Mesothelial cell of epicardium (in vitro differentiated cells): Measurements from ENCODE around the gene WNT7B. TPM values are rescaled to one million over a fixed set of nuclear protein-coding genes. Genes with fewer than 3 reads are reported as not detected.

Source experiments
- DNase-seq, 2 experiments: peaks; one replicate each; pipeline ENCODE4 v3.0.0; 2021; ENCODE audit warnings: low spot score in 2 of 2; ENCODE audit not compliant: unreplicated experiment in 2 of 2
- H3K27ac Mint-ChIP-seq: 2 replicates; pipeline ENCODE4 v1.8.0; 2021; ENCODE audit warnings: mixed read lengths
- H3K27me3 Mint-ChIP-seq: 2 replicates; pipeline ENCODE4 v1.8.0; 2021; ENCODE audit warnings: low read depth, mixed read lengths
- H3K36me3 Mint-ChIP-seq: 2 replicates; pipeline ENCODE4 v1.8.0; 2021; ENCODE audit warnings: mixed read lengths
- H3K4me1 Mint-ChIP-seq: 2 replicates; pipeline ENCODE4 v1.8.0; 2021; ENCODE audit warnings: mixed read lengths
- H3K4me3 Mint-ChIP-seq: 2 replicates; pipeline ENCODE4 v1.8.0; 2021; ENCODE audit warnings: mild to moderate bottlenecking, moderate library complexity, mixed read lengths
- H3K9me3 Mint-ChIP-seq: 2 replicates; pipeline ENCODE4 v1.8.0; 2021; ENCODE audit warnings: mixed read lengths
- total RNA-seq: library from RNA; stranded (reverse); gene quantifications from 3 replicates; pipeline ENCODE4 v1.2.1, GENCODE V29; 2021
- TF ChIP-seq, protein P1 (sequence below): fragments of 200-600 bp; sonication (generic); IDR thresholded peaks from one replicate; pipeline ENCODE4 v1.5.0; 2021; ENCODE audit warnings: antibody characterized with exemption; ENCODE audit not compliant: unreplicated experiment

WNT7B gene
- total RNA-seq, 1 donor from 2014 or later = 12.0 TPM

DNA sequence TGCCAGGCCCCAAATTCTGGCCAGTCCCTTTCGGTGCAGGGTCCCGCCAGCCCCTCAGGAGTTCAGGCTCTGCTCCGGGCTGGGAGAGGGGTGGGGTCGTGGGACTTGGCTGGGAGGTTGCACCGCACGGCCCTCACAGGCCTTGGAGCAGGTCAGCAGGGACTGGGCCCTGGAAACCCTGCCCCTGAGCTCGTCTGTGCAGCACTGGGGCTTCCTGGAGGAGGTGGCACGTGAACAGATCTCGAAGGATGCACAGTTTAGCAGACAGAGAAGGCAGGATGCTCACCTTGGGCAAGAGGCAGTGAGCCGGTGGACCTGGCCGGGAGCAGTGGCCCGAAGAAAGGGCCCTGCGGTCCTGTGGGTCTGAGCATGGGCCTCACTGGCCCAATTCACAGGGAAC is 70.0 kb downstream of the WNT7B start:
- peaks cover 5% of the 10 kb centered on the region for H3K4me1 Mint-ChIP-seq
- DNase-seq = no peak
- H3K9me3 Mint-ChIP-seq = no peaks in the 10 kb centered on the region
- no peak overlapping the region for H3K4me3 Mint-ChIP-seq
- TF ChIP-seq, protein P1, sequence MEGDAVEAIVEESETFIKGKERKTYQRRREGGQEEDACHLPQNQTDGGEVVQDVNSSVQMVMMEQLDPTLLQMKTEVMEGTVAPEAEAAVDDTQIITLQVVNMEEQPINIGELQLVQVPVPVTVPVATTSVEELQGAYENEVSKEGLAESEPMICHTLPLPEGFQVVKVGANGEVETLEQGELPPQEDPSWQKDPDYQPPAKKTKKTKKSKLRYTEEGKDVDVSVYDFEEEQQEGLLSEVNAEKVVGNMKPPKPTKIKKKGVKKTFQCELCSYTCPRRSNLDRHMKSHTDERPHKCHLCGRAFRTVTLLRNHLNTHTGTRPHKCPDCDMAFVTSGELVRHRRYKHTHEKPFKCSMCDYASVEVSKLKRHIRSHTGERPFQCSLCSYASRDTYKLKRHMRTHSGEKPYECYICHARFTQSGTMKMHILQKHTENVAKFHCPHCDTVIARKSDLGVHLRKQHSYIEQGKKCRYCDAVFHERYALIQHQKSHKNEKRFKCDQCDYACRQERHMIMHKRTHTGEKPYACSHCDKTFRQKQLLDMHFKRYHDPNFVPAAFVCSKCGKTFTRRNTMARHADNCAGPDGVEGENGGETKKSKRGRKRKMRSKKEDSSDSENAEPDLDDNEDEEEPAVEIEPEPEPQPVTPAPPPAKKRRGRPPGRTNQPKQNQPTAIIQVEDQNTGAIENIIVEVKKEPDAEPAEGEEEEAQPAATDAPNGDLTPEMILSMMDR = no peak
- no peaks in the 10 kb centered on the region for H3K36me3 Mint-ChIP-seq
- no peaks in the 10 kb centered on the region for H3K27me3 Mint-ChIP-seq
- H3K27ac Mint-ChIP-seq = no peak overlapping the region

DNA sequence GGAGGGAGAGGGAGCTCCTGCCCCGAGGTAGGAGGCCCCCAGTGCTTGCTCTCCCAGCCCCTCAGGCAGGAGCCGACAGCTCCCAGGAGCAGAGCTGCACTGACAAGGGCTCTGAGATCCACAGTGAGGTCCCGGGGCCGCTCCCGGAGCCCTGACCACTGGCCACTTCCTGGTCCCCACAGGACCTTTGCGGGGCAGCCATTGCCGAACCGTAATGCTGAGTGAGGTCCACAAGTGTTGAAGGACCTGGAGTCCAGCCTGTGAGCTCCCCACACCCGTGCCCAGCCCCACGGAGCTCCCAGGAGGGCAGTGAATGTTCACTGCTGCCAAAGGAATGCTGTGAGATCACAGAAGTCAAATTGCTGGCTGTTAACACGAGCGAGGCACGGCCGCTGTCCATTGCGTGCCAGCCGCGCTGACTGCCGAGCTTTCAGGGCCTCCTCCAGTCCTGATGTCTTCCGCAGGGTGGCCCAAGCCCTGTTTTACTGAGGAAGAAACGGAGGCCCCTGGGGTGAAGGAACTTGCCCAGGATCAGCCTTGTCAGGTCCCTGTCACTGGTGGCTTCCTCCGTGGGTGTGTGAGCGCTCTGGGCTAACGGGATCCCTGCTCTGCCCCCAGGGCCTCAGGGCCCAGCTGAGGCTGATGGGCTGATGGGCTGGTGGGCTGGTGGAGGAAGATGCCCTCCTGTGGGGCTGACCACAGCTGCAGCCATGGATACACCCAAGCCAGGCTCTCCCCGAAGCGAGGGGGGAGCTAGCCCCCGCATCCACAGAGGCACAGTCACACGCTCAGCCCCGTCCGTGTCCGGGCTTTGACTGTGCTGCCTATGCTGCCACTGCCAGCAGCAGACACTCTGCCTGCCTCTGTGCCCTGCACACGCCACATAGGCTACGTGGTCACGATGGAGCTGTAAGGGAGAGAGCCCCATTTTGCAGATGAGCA is 70.8 kb downstream of the WNT7B start:
- TF ChIP-seq, protein P1 = no peak
- Mint-ChIP-seq H3K27me3 (no peaks in the 10 kb centered on the region), H3K4me1 (peaks cover 4% of the 10 kb centered on the region), H3K36me3 (no peaks in the 10 kb centered on the region), H3K4me3 (no peak overlapping the region), H3K9me3 (no peaks in the 10 kb centered on the region), H3K27ac (peak overlapping the region; percentile 34)
- DNase-seq = no peak

DNA sequence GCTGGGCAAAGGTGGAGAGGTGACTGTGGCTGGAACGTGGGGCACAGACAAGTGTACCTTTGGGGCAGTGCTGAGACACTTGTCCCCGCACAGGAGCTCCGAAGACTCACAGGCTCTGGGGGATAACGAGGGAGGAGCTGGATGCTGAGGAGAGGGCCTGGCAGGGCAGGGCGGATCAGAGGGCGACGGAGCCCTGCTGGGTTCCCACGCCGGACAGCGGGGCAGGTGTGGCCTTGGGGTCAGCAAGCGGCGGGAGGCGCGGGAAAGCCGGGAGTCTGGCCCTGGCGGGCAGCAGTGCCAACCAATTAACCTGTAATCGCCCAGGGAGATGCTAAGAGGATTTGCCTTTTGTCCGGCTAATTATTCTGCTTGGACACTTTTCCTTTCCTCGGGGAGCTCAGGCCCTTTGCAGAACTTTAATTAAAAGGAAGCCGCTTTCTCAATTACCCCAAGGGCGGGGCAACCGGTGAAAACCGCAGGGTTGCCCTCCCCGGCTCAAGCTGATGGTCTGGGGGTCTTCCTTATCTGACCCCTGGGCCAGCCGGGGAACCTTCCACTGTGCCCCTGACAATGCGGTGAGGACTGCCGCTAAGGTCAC is 71.5 kb downstream of the WNT7B start:
- Mint-ChIP-seq H3K27ac (no peak overlapping the region), H3K4me1 (peaks cover 4% of the 10 kb centered on the region), H3K36me3 (no peaks in the 10 kb centered on the region), H3K4me3 (no peak overlapping the region), H3K27me3 (no peaks in the 10 kb centered on the region), H3K9me3 (no peaks in the 10 kb centered on the region)
- TF ChIP-seq, protein P1 = no peak
- no peak for DNase-seq

DNA sequence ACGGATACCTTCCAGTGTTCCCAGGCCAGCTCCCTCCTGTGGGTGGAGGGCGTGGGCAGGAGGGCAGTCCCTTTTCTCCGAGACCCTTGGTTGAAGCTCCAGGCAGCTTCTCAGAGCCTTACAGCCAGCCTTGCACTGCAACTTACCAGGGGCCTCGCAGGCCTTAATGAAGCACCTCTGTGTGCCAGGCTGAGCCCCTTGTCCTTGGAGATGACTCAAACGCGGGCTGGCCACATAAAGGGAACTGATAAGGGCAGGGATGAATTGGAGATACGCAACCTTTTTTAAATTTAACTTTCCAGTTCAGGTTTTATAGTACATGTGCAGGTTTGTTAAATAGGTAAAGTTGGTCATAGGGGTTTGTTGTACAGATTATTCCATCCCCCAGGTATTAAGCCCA is 72.7 kb downstream of the WNT7B start:
- H3K4me1 Mint-ChIP-seq = peaks cover 4% of the 10 kb centered on the region
- no peaks in the 10 kb centered on the region for H3K9me3 Mint-ChIP-seq
- no peak overlapping the region for H3K4me3 Mint-ChIP-seq
- H3K27me3 Mint-ChIP-seq = no peaks in the 10 kb centered on the region
- DNase-seq = no peak
- H3K27ac Mint-ChIP-seq = no peak overlapping the region
- no peaks in the 10 kb centered on the region for H3K36me3 Mint-ChIP-seq
- TF ChIP-seq, protein P1 = no peak

DNA sequence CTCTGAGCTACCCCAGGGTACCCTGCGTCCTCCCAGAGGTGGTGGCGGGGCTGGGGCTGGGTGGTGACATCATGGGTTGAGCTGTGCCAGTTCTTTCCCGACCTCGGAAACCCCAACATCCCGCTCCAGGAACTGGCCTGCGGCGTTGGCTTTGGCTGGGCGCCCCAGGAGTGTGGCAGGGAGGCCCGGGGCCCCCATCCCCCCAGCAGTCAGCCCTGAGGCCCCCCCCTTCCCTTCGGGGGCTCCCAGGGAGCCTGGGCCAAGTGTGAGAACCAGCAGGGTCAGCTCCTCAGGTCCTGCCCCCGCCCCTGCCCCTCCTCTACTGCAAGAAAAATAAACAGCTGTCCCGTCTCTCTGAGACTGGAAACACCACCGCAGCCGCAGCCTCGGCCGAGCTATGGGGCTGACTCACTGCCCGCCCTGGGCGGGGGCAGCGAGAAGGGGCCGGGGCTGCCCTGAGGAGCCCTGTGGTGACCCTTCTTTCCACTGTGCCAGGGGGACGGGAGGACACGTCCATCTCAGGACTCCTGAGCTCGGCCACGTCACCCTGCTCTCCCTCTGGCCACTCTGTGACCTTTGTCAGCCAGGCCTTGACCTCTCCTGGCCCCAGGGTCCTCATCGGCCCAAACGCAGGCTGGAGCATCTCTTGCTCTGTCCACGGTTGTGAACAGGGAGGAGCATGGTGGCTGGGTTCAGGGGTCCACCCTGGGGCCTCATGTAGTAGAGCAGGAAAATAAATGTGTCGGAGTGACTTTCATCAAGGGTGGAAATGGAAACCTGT is 73.4 kb downstream of the WNT7B start:
- Mint-ChIP-seq H3K27me3 (no peaks in the 10 kb centered on the region), H3K4me1 (peaks cover 4% of the 10 kb centered on the region), H3K27ac (no peak overlapping the region), H3K36me3 (no peaks in the 10 kb centered on the region), H3K9me3 (no peaks in the 10 kb centered on the region), H3K4me3 (no peak overlapping the region)
- no peak for DNase-seq
- TF ChIP-seq, protein P1 = no peak
